ENCODE measurements around the gene MZF1.

DNA sequence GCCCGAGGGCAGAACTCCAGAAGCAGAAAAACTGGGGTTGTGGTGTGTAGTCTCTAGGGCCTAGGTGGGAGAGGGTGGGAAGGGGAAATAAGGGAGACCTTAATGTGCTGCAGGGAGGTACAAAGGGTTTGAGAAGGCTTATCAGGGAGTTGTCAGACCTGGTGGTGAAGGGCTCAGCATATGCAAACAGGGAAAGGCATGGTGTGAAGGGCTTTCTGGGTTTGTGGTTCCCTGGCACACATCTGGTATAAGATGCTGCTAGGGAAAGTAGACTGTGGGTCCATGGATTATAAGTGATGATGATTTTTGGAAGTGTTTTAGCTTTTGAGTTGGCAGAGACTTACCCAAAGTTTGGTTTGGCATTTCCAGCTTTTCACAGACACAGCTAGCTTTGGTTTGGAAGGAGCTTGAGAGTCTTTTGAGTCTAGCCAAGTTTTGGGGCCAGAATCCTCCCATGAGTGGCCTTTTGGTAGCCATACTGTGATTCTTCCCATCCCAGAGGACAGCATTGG is 27.1 kb downstream of the MZF1 start:
- TF ChIP-seq, protein P1, sequence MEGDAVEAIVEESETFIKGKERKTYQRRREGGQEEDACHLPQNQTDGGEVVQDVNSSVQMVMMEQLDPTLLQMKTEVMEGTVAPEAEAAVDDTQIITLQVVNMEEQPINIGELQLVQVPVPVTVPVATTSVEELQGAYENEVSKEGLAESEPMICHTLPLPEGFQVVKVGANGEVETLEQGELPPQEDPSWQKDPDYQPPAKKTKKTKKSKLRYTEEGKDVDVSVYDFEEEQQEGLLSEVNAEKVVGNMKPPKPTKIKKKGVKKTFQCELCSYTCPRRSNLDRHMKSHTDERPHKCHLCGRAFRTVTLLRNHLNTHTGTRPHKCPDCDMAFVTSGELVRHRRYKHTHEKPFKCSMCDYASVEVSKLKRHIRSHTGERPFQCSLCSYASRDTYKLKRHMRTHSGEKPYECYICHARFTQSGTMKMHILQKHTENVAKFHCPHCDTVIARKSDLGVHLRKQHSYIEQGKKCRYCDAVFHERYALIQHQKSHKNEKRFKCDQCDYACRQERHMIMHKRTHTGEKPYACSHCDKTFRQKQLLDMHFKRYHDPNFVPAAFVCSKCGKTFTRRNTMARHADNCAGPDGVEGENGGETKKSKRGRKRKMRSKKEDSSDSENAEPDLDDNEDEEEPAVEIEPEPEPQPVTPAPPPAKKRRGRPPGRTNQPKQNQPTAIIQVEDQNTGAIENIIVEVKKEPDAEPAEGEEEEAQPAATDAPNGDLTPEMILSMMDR (IDR thresholded peaks at IDR 0.05) = no peak
- no peak for TF ChIP-seq POLR2A (IDR thresholded peaks at IDR 0.05)
